Right atrium auricular region (tissue), 2 donors: Measurements from ENCODE around the gene TMEM259. TPM values are rescaled to one million over a fixed set of nuclear protein-coding genes. Genes with fewer than 3 reads are reported as not detected.

Experiments
- DNase-seq: peaks from one replicate; pipeline ENCODE4 v3.0.0-alpha.2; 2019; ENCODE audit warnings: low spot score
- H3K27ac ChIP-seq, 2 donors: fragments of 200-600 bp; sonication (generic); 1 replicate in 1 of 2; 2 replicates in 1 of 2; pipeline ENCODE4 v1.5.1; 2016 to 2019
- H3K27me3 ChIP-seq, 2 donors: fragments of 200-600 bp; sonication (generic); one replicate each; pipeline versions ENCODE4 v1.5.1 to v1.6.0; 2017 to 2019
- H3K36me3 ChIP-seq: fragments of 200-600 bp; sonication (generic); one replicate; pipeline ENCODE4 v1.5.1; 2016
- H3K4me1 ChIP-seq, 2 donors: fragments of 200-600 bp; sonication (generic); one replicate each; pipeline versions ENCODE4 v1.5.1 to v1.6.0; 2017 to 2019
- H3K4me3 ChIP-seq, 2 donors: fragments of 200-600 bp; sonication (generic); 1 replicate in 1 of 2; 2 replicates in 1 of 2; pipeline ENCODE4 v1.5.1; 2017 to 2019; ENCODE audit warnings: mild to moderate bottlenecking in 1 of 2, moderate library complexity in 1 of 2
- H3K9me3 ChIP-seq, 2 donors: fragments of 200-600 bp; sonication (generic); one replicate each; pipeline ENCODE4 v1.5.1; 2019
- total RNA-seq, 2 donors: library from RNA; depleted of rRNA; stranded (reverse); fragments of >200 nt; gene quantifications; one replicate each; pipeline ENCODE4 v1.1.0, GENCODE V29; 2016
- TF ChIP-seq, protein P1 (sequence below), 2 donors: fragments of 200-600 bp; sonication (generic); IDR thresholded peaks; one replicate each; pipeline ENCODE4 v1.5.1; 2019; ENCODE audit warnings: antibody characterized with exemption in 2 of 2

The TMEM259 gene
- total RNA-seq, 2 donors from 2014 or later: 129 to 170 TPM

DNA sequence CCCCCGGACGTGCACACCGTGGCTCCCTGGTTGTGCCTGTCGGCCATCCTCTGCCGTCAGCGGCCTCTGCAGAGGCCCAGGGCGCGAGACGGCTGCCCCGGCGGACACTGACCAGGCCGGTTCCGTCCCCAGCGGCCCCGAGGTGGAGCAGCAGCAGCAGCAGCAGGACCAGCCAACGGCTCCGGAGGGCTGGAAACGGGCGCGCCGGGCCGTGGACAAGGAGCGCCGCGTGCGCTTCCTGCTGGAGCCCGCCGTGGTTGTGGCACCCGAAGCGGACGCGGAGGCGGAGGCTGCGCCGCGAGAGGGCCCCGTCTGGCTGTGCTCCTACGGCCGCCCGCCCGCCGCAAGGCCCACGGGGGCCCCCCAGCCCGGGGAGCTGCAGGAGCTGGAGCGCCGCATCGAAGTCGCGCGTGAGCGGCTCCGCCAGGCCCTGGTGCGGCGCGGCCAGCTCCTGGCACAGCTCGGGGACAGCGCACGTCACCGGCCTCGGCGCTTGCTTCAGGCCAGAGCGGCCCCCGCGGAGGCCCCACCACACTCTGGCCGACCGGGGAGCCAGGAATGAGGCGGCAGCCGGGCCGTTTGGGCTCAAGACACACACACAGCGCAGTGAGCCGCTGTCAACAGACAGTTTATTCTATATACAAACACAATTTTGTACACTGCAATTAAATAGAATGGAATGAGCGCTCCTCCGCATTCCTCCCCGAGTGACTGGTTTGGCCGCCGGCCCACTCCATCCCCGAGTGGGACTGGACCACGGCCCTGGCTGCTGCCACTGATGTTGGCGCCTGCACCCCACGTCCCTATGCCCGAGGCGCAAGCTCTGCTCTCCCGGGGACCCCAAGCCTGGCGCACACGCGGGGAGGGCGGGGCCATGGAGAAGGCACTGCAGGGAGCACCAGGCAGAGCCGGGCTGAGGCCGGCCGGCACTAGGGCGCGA, 11.6 kb downstream of the TMEM259 start:
- Histone ChIP-seq H3K27me3 (no peaks in the 10 kb centered on the region), H3K36me3 (peaks cover 53% of the 10 kb centered on the region), H3K27ac (no peak overlapping the region), H3K9me3 (no peaks in the 10 kb centered on the region), H3K4me3 (no peak overlapping the region), H3K4me1 (no peaks in the 10 kb centered on the region)
- DNase-seq: no peak
- TF ChIP-seq, protein P1, sequence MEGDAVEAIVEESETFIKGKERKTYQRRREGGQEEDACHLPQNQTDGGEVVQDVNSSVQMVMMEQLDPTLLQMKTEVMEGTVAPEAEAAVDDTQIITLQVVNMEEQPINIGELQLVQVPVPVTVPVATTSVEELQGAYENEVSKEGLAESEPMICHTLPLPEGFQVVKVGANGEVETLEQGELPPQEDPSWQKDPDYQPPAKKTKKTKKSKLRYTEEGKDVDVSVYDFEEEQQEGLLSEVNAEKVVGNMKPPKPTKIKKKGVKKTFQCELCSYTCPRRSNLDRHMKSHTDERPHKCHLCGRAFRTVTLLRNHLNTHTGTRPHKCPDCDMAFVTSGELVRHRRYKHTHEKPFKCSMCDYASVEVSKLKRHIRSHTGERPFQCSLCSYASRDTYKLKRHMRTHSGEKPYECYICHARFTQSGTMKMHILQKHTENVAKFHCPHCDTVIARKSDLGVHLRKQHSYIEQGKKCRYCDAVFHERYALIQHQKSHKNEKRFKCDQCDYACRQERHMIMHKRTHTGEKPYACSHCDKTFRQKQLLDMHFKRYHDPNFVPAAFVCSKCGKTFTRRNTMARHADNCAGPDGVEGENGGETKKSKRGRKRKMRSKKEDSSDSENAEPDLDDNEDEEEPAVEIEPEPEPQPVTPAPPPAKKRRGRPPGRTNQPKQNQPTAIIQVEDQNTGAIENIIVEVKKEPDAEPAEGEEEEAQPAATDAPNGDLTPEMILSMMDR (IDR thresholded peaks at IDR 0.05): no peak

DNA sequence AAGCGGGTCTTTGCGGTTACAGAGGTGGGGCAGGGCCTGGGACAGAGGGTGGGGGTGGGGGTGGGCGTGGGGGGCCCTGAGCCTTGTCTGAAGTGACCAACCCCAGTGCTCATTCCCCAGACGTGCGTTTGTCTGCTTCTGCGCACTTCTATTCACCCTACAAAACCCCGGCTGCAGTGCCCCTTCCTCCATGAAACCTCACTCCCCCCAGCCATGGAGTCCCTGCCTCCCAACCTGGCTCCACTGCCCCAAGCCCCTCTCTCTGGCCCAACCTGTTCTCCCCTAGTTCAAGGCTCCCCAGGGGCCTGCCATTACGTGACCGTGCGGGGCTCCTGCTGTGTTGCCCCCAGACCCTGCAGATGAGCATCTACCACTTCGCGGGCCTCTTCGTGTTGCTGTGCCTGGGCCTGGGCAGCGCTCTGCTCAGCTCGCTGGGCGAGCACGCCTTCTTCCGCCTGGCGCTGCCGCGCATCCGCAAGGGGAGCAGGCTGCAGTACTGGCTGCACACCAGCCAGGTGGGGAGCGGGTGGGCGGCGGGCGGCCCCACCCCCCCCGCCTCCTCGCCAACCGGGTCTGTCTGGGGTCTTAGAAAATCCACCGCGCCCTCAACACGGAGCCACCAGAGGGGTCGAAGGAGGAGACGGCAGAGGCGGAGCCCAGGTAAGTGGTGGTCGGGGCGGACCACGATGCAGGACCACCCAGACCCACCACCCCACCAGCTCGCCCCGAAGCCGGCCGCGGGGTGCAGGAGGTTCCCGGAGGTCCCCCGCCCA, 12.5 kb downstream of the TMEM259 start:
- no peak for DNase-seq
- no peaks in the 10 kb centered on the region for H3K9me3 ChIP-seq
- H3K4me3 ChIP-seq: no peak overlapping the region
- H3K27ac ChIP-seq: no peak overlapping the region
- TF ChIP-seq, protein P1 (IDR thresholded peaks at IDR 0.05): no peak
- peaks cover 46% of the 10 kb centered on the region for H3K36me3 ChIP-seq
- H3K27me3 ChIP-seq: no peaks in the 10 kb centered on the region
- H3K4me1 ChIP-seq: no peaks in the 10 kb centered on the region

DNA sequence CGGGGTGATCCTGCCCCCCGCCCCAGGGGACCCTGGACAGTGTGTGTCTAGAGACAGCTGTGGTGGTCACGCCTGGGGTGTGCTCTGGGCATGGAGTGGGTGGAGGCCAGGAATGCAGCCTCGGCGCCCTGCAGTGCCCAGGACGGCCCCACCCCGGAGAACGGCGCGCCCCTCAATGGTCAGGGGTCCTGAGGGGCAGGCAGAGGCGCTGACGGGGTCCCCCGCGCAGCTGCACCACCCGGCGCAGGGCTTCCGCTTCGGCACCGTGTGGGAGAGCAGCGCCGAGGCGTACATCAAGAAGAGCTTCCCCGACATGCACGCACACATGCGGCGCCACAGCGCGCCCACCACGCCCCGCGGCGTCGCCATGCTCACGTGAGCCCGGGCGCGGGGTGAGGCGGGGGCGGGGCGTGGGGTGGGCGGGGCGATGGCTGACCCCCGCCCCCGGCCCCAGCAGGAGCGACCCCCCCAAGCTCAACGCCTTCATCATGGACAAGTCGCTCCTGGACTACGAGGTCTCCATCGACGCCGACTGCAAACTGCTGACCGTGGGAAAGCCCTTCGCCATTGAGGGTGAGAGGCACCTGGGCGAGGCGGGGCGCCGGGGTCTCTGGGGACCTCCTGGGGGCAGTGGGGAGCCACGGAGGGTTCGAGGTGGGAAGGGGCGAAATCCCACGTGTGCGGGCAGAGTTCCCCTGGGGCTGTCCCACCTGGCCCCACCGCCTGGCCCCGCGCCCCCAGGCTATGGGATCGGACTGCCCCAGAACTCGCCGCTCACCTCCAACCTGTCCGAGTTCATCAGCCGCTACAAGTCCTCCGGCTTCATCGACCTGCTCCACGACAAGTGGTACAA, 13.3 kb downstream of the TMEM259 start:
- no peaks in the 10 kb centered on the region for H3K27me3 ChIP-seq
- H3K4me3 ChIP-seq: no peak overlapping the region
- TF ChIP-seq, protein P1 (IDR thresholded peaks at IDR 0.05): no peak
- peaks cover 37% of the 10 kb centered on the region for H3K36me3 ChIP-seq
- H3K4me1 ChIP-seq: no peaks in the 10 kb centered on the region
- no peaks in the 10 kb centered on the region for H3K9me3 ChIP-seq
- no peak for DNase-seq
- H3K27ac ChIP-seq: no peak overlapping the region

DNA sequence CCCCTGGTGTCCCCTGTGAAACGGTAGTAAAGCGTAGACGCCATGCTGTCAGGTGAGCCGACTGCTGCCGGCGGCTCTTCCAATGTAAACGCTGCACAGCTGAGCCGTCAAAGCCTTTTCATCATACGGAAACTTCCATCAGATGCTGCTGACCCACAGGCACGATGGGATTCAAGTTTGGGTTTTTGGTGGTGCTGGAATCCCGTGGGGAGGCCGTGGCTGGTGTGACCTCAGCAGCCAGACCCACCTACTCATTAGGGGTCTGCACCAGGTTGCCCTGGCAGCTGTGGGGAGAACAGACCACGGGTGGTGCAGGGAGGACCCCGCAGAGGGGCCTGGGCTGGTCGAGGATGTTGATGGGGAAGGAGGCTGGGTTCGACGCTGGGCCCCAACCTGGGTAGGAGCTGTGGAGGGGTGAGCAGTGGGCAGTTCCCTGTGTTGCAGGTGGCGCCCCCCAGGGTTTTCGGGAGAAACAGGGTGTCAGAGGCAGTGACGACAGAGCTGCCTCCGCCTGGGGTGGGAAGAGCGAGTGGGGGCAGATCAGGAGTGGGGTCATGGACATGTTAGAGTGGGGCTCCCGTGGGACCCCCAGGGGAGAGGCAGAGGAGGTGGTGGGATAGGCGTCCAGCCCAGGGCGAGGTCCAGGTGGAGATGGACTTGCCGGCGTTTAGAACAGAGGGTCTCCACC, 14.1 kb downstream of the TMEM259 start:
- no peak overlapping the region for H3K27ac ChIP-seq
- H3K4me3 ChIP-seq: no peak overlapping the region
- no peaks in the 10 kb centered on the region for H3K9me3 ChIP-seq
- peaks cover 30% of the 10 kb centered on the region for H3K36me3 ChIP-seq
- H3K4me1 ChIP-seq: peaks cover 0 to under 1% of the 10 kb centered on the region in 2 donors
- no peak for DNase-seq
- TF ChIP-seq, protein P1 (IDR thresholded peaks at IDR 0.05): no peak
- no peaks in the 10 kb centered on the region for H3K27me3 ChIP-seq
